ENCODE measurements around the gene CPN1. TPM values are rescaled to one million over a fixed set of nuclear protein-coding genes. Genes with fewer than 3 reads are reported as not detected.
"Not testable (repeated sequence)": the region's sequence is repeated elsewhere in the genome, so short reads cannot be mapped to it uniquely, and the experiment has no call there.

Gene CPN1
- total and polyA plus RNA-seq, 4 experiments from 2014 or later: not detected

DNA sequence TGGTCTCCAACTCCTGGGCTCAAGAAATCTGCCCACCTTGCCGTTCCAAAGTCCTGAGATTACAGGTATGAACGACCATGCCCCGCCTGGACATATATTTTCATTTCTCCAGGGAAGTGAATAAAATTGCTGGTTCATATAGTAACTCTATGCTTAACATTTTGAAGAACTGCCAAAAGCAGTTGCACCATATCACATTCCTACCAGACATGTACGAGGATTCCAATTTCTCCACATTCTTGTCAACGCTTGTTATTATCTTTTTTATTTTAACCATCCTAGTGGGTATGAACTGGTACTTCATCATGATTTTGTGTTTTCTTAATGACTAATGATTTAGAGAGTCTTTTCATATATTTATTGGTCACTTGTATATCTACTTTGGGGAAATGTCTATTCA lies 21.9 kb upstream of the CPN1 start:
- no peaks in the 10 kb centered on the region for H3K27me3 ChIP-seq (ENCODE audit: insufficient read depth, low read length)
- ChIA-PET CTCF (ENCODE audit: partially characterized antibody) (no interaction called here), POLR2A (ENCODE audit: partially characterized antibody) (no interaction called here)
- Mint-ChIP-seq H3K36me3 (no peaks in the 10 kb centered on the region), H3K4me3 (no peak overlapping the region), H3K27me3 (peaks cover 20 to 22% of the 10 kb centered on the region in 2 donors), H3K9me3 (peaks cover 0 to 11% (median 3%) of the 10 kb centered on the region in 8 donors), H3K27ac (no peak overlapping the region), H3K4me1 (no peaks in the 10 kb centered on the region)
- H3K36me3 ChIP-seq (ENCODE audit: insufficient read depth, low read length): no peaks in the 10 kb centered on the region
- intact Hi-C loops (cut with micrococcal nuclease): no loop called here
- no peak for DNase-seq
- no peaks in the 10 kb centered on the region for H3K9me3 ChIP-seq (ENCODE audit: control insufficient read depth in 1 of 2, low read length in 2 of 2)
- no peak overlapping the region for H3K4me3 ChIP-seq (ENCODE audit: low read length in 2 of 2)
- no peak overlapping the region for H3K27ac ChIP-seq (ENCODE audit: low read depth, low read length)
- no peaks in the 10 kb centered on the region for H3K4me1 ChIP-seq (ENCODE audit: insufficient read depth, low read length)

DNA sequence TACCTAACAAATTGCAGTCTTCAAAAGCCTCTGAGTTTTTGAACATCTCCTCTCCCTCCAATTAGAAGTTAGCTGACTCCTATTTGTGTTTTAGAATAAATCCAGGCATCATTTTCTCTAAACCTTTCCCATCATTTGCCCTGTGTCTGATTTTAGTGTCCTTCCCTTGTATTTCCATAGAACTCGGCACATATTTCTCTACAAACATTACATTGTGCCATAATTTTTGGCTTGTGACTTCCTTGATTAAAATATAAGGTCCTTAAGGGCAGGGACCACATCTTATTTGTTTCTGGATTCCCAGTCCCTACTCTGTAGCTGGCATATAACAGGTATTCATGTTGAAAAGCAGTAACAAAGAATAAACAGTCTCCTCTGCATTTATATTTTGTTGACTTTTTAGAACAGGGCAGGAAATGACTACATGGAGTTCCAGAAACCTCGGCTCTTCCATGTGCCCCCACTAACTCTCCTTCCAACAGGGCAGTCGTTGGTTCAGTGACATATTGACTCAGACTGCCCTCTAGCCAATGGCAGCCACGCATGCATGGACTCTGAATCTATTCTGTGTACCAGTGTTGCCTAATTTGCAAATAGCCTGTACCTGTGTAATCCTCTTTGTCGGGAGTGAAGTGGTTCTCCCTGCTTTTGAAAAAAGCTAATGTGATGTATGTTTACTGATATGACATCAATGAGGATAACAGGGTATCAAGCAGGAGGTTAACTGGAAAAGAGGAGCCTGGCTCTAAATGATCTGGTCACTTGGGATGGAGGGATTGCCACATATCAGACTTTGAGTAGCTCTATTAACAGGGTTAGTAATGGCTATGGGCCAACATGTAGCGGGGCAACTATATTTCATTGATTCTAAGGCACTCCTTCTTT lies 19.8 kb upstream of the CPN1 start:
- Mint-ChIP-seq H3K4me3 (no peak overlapping the region), H3K36me3 (no peaks in the 10 kb centered on the region), H3K27ac (peak overlapping the region in 1 of 7 donors; percentile 31), H3K9me3 (peaks cover 0 to 11% (median 5%) of the 10 kb centered on the region in 8 donors), H3K4me1 (no peaks in the 10 kb centered on the region), H3K27me3 (peaks cover 20 to 26% of the 10 kb centered on the region in 2 donors)
- Histone ChIP-seq H3K27me3 (ENCODE audit: insufficient read depth, low read length) (no peaks in the 10 kb centered on the region), H3K36me3 (ENCODE audit: insufficient read depth, low read length) (no peaks in the 10 kb centered on the region), H3K4me1 (ENCODE audit: insufficient read depth, low read length) (no peaks in the 10 kb centered on the region), H3K4me3 (ENCODE audit: low read length in 2 of 2) (no peak overlapping the region), H3K27ac (ENCODE audit: low read depth, low read length) (no peak overlapping the region), H3K9me3 (ENCODE audit: control insufficient read depth in 1 of 2, low read length in 2 of 2) (no peaks in the 10 kb centered on the region)
- POLR2A ChIA-PET (ENCODE audit: partially characterized antibody): no interaction called here
- DNase-seq: no peak
- CTCF ChIA-PET (ENCODE audit: partially characterized antibody): no interaction called here
- intact Hi-C loops (cut with micrococcal nuclease): no loop called here

DNA sequence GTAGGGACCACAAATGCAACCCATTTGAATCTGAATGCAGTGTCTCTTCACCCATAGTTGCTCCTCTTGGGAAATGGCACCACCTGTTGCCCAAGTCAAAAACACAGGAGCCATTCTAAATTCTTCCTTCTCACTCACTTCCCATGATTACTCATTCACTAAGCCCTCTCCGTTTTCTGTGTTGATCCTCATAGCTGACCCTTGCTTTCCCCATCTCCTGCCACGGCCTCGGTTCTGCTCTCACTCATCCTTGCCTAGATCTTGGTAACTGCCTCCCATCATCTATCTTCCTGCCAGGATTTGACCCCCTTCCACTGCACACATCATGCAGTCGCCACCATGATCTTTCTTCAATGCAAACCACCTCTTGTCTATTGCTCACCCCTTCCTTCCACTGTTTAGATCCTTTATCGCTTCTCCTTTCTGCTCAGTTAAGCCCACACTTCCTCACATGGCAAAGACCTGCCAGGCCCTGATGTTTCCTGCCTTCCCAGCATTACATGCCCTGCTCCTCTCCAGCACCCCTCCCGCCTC lies 19.0 kb upstream of the CPN1 start:
- no peaks in the 10 kb centered on the region for H3K9me3 ChIP-seq (ENCODE audit: control insufficient read depth in 1 of 2, low read length in 2 of 2)
- no peaks in the 10 kb centered on the region for H3K4me1 ChIP-seq (ENCODE audit: insufficient read depth, low read length)
- H3K36me3 ChIP-seq (ENCODE audit: insufficient read depth, low read length): no peaks in the 10 kb centered on the region
- H3K4me1 Mint-ChIP-seq: no peaks in the 10 kb centered on the region
- H3K27me3 ChIP-seq (ENCODE audit: insufficient read depth, low read length): no peaks in the 10 kb centered on the region
- H3K27ac ChIP-seq (ENCODE audit: low read depth, low read length): no peak overlapping the region
- intact Hi-C loops (cut with micrococcal nuclease): no loop called here
- CTCF ChIA-PET (ENCODE audit: partially characterized antibody): no interaction called here
- peaks cover 0 to 11% (median 4%) of the 10 kb centered on the region in 8 donors for H3K9me3 Mint-ChIP-seq
- H3K4me3 Mint-ChIP-seq: no peak overlapping the region
- no peak for DNase-seq
- peak overlapping the region in 1 of 7 donors; percentile 31 for H3K27ac Mint-ChIP-seq
- no peaks in the 10 kb centered on the region for H3K36me3 Mint-ChIP-seq
- POLR2A ChIA-PET (ENCODE audit: partially characterized antibody): no interaction called here
- peaks cover 19 to 26% of the 10 kb centered on the region in 2 donors for H3K27me3 Mint-ChIP-seq
- no peak overlapping the region for H3K4me3 ChIP-seq (ENCODE audit: low read length in 2 of 2)

DNA sequence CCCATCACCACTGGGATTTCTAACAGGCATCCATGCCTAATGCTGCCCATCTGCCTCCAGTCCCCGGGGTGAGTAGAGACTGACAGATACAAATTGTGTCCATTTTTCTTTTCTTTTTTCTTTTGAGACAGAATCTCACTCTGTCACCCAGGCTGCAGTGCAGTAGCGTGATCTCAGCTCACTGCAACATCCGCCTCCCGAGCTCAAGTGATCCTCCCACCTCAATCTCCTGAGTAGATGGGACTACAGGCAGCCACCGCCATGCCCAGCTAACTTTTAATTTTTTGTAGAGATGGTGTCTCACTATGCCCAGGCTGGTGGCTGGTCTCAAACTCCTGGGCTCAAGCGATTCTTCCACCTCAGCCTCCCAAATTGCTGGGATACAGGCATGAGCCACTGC lies 7.6 kb upstream of the CPN1 start:
- Mint-ChIP-seq H3K4me1 (no peaks in the 10 kb centered on the region), H3K27ac (no peak overlapping the region), H3K36me3 (no peaks in the 10 kb centered on the region), H3K27me3 (peaks cover 4 to 16% of the 10 kb centered on the region in 2 donors), H3K4me3 (no peak overlapping the region), H3K9me3 (no peaks in the 10 kb centered on the region)
- POLR2A ChIA-PET (ENCODE audit: partially characterized antibody): no interaction called here
- intact Hi-C loops (cut with micrococcal nuclease): no loop called here
- no peak for DNase-seq
- Histone ChIP-seq H3K27ac (ENCODE audit: low read depth, low read length) (no peak overlapping the region), H3K36me3 (ENCODE audit: insufficient read depth, low read length) (no peaks in the 10 kb centered on the region), H3K27me3 (ENCODE audit: insufficient read depth, low read length) (no peaks in the 10 kb centered on the region), H3K9me3 (ENCODE audit: control insufficient read depth in 1 of 2, low read length in 2 of 2) (no peaks in the 10 kb centered on the region), H3K4me3 (ENCODE audit: low read length in 2 of 2) (no peak overlapping the region), H3K4me1 (ENCODE audit: insufficient read depth, low read length) (no peaks in the 10 kb centered on the region)
- CTCF ChIA-PET (ENCODE audit: partially characterized antibody): no interaction called here

DNA sequence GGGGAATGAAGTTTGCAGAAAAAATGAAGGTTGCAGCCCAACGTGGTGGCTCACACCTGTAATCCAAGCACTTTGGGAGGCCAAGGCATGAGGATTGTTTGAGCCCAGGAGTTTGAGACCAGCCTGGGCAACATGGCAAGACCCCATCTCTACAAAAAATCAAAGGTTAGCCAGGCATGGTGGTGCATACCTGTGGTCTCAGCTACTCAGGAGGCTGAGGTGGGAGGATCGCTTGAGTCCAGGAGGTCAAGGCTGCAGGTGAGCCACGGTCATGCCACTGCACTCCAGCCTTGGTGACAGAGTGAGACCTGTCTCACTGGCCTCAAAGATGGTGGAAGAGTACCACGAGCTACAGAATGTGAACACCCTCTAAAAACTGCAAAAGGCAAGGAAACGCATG lies 5.0 kb upstream of the CPN1 start:
- H3K4me3 Mint-ChIP-seq; H3K36me3 ChIP-seq (ENCODE audit: insufficient read depth, low read length); H3K4me1 Mint-ChIP-seq; H3K9me3 ChIP-seq (ENCODE audit: control insufficient read depth in 1 of 2, low read length in 2 of 2); H3K27ac Mint-ChIP-seq; intact Hi-C loops (cut with micrococcal nuclease); H3K9me3 Mint-ChIP-seq; DNase-seq; H3K27me3 ChIP-seq (ENCODE audit: insufficient read depth, low read length); CTCF ChIA-PET (ENCODE audit: partially characterized antibody); H3K4me1 ChIP-seq (ENCODE audit: insufficient read depth, low read length); H3K4me3 ChIP-seq (ENCODE audit: low read length in 2 of 2); H3K27ac ChIP-seq (ENCODE audit: low read depth, low read length); POLR2A ChIA-PET (ENCODE audit: partially characterized antibody); H3K36me3 Mint-ChIP-seq: not testable (repeated sequence)
- H3K27me3 Mint-ChIP-seq: peaks cover 9 to 21% of the 10 kb centered on the region in 2 donors

DNA sequence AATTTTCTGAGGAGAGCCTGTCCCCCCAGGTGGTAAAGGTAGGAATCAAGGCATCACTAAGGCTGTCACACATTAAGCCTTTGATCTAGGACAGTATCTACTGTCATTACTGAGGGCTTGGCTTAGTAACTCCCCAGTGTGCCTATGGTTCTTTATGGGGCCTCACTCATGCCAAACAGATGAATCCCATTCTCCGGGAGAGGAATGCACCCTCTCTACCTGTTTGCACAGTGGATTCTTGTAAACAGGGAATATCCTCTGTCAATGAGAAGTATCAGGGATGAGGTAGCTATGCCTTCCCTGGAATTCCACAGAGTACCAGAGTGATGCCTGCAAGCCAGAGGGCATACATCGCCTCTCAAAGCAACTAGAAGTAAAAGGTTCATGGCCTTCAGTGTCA lies 3.9 kb upstream of the CPN1 start:
- Histone ChIP-seq H3K27ac (ENCODE audit: low read depth, low read length) (no peak overlapping the region), H3K36me3 (ENCODE audit: insufficient read depth, low read length) (no peaks in the 10 kb centered on the region), H3K4me1 (ENCODE audit: insufficient read depth, low read length) (no peaks in the 10 kb centered on the region), H3K9me3 (ENCODE audit: control insufficient read depth in 1 of 2, low read length in 2 of 2) (no peaks in the 10 kb centered on the region), H3K27me3 (ENCODE audit: insufficient read depth, low read length) (no peaks in the 10 kb centered on the region), H3K4me3 (ENCODE audit: low read length in 2 of 2) (no peak overlapping the region)
- H3K27ac Mint-ChIP-seq: no peak overlapping the region
- no peaks in the 10 kb centered on the region for H3K9me3 Mint-ChIP-seq
- H3K27me3 Mint-ChIP-seq: peaks cover 13 to 20% of the 10 kb centered on the region in 2 donors
- H3K4me3 Mint-ChIP-seq: no peak overlapping the region
- ChIA-PET CTCF (ENCODE audit: partially characterized antibody) (no interaction called here), POLR2A (ENCODE audit: partially characterized antibody) (no interaction called here)
- no peak for DNase-seq
- no peaks in the 10 kb centered on the region for H3K36me3 Mint-ChIP-seq
- no peaks in the 10 kb centered on the region for H3K4me1 Mint-ChIP-seq
- intact Hi-C loops (cut with micrococcal nuclease): no loop called here

DNA sequence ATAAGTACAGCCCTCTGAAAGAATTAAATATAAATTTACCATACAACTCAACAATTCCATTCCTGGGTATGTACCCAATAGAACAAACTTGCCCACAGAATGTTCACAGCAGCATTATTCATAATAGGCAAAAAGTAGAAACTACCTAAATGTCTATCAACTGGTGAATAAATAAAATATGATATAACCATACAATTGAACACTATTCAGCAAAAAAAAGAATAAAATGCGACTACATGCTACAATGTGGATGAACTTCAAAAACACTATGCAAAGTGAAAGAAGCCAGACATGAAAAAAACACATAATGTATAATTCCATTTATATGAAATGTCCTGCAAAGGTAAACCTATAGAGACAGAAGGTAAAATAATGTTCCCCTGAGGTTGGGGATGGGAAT lies 2.0 kb upstream of the CPN1 start:
- no peak overlapping the region for H3K4me3 Mint-ChIP-seq
- intact Hi-C loops (cut with micrococcal nuclease): no loop called here

More for the DNA sequence above, 2.0 kb upstream of the CPN1 start:
- peaks cover 15 to 27% of the 10 kb centered on the region in 2 donors for H3K27me3 Mint-ChIP-seq
- ChIA-PET CTCF (ENCODE audit: partially characterized antibody) (no interaction called here), POLR2A (ENCODE audit: partially characterized antibody) (no interaction called here)
- no peaks in the 10 kb centered on the region for H3K4me1 Mint-ChIP-seq
- Histone ChIP-seq H3K4me3 (ENCODE audit: low read length in 2 of 2) (no peak overlapping the region), H3K36me3 (ENCODE audit: insufficient read depth, low read length) (no peaks in the 10 kb centered on the region), H3K27me3 (ENCODE audit: insufficient read depth, low read length) (no peaks in the 10 kb centered on the region), H3K27ac (ENCODE audit: low read depth, low read length) (no peak overlapping the region), H3K4me1 (ENCODE audit: insufficient read depth, low read length) (no peaks in the 10 kb centered on the region), H3K9me3 (ENCODE audit: control insufficient read depth in 1 of 2, low read length in 2 of 2) (no peaks in the 10 kb centered on the region)
- no peaks in the 10 kb centered on the region for H3K36me3 Mint-ChIP-seq
- no peak overlapping the region for H3K27ac Mint-ChIP-seq
- no peaks in the 10 kb centered on the region for H3K9me3 Mint-ChIP-seq
- DNase-seq: no peak
